Measurements from ENCODE around the gene KIF2C. TPM values are rescaled to one million over a fixed set of nuclear protein-coding genes. Genes with fewer than 3 reads are reported as not detected.

KIF2C gene
- total and polyA plus RNA-seq, 2 of the 4 experiments (the other 2 are of a cell fraction) = 31.6 to 45.0 TPM

DNA sequence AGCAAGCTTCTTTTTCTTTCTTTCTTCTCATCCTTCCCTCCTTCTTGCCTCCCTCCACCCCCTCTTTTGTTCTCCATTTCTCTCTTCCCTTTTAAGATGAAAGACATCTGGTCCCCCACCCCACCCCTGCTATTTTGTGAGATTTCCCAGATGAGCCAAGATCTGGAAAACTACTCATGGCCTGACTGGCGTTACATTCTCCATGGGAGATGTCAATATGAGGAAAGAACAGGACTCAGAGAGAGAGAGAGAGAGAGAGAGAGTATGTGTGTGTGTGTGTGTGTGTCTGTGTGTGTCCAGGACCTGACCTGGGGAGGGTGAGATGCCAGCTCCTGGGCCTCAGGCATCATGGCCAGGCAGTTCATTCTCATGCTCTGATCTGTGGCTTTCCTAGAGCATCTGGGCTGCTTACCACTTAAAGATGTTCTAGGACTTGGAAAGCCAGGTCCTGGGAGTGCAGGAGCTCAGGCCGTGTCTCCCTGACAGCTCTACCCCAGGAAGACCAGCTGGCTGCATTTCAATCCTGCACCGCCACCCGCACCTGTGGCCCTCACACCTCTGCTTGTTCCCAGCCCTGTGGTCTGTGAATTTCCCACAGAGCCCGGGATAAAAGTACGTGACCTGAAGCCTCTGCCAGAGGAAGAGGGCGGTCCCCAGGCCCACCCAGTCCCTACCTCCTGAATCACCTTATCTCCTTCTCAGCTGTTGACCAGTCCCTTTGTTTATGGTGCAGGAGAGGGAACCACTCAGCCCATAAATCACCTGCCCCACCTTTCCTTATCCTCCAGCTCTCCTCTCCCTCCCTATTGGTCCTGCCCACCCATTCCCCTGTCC is 51.5 kb downstream of the KIF2C start:
- dilution Hi-C loops (cut with HindIII; ENCODE audit: low sequenced_read_pairs, unreplicated experiment) = no loop called here
- Histone ChIP-seq H3K9me3 (ENCODE audit: control insufficient read depth, insufficient read depth, low read length) (no peaks in the 10 kb centered on the region), H3K9me1 (ENCODE audit: insufficient read depth, low read length) (no peaks in the 10 kb centered on the region), H3K36me3 (ENCODE audit: control insufficient read depth, insufficient read depth, low read length) (no peaks in the 10 kb centered on the region), H4K5ac (ENCODE audit: low read depth, low read length) (no peak overlapping the region), H3K4me2 (ENCODE audit: low read depth, low read length) (no peak overlapping the region), H3K23ac (ENCODE audit: low read depth, low read length) (no peak overlapping the region), H2BK15ac (ENCODE audit: low read depth, low read length) (no peak overlapping the region), H3K56ac (ENCODE audit: extremely low read depth, insufficient read depth, low read length) (no peak overlapping the region), H3K27ac (ENCODE audit: insufficient read depth, low read length) (no peak overlapping the region), H2AK5ac (ENCODE audit: low read depth, low read length) (no peak overlapping the region), H3K4me3 (ENCODE audit: insufficient read depth, low read depth, low read length) (no peak overlapping the region), H3K9ac (ENCODE audit: low read depth, low read length) (no peak overlapping the region), H4K20me1 (ENCODE audit: insufficient read depth, low read length) (no peaks in the 10 kb centered on the region), H3K27me3 (ENCODE audit: control insufficient read depth, insufficient read depth, low read length) (peaks cover 2% of the 10 kb centered on the region; the same call in 1 of the 2 replicates), H3K4ac (ENCODE audit: low read depth, low read length) (no peak overlapping the region), H4K8ac (ENCODE audit: low read depth in 2 of 2, low read length in 2 of 2) (no peak overlapping the region), H2BK120ac (ENCODE audit: low read depth, low read length) (no peak overlapping the region), H2BK5ac (ENCODE audit: low read depth, low read length, poor library complexity, severe bottlenecking) (no peak overlapping the region), H3K14ac (replicated peaks; ENCODE audit: low read depth, low read length) (no peak overlapping the region), H2AFZ (replicated peaks; ENCODE audit: low read length, poor library complexity) (no peak overlapping the region), H2BK20ac (ENCODE audit: low read depth, low read length) (no peak overlapping the region), H3K4me1 (ENCODE audit: control insufficient read depth, insufficient read depth, low read length) (peaks cover 3% of the 10 kb centered on the region; the same call in 1 of the 2 replicates), H3K79me1 (ENCODE audit: low read depth in 1 of 2, low read length in 2 of 2) (no peaks in the 10 kb centered on the region), H4K91ac (ENCODE audit: insufficient read depth, low read depth, low read length) (no peak overlapping the region), H2AK9ac (replicated peaks; ENCODE audit: low read depth, low read length, poor library complexity) (no peak overlapping the region), H3K18ac (ENCODE audit: low read depth, low read length) (no peak overlapping the region)
- ATAC-seq (ENCODE audit: low read depth) (no peak), DNase-seq (no peak)
- ChIA-PET CTCF (interaction anchor here (1.4 kb wide), 1 partner anchor 9 kb away, joined by 4 read pairs; the partner anchor contains the start of gene PLK3), POLR2A (ENCODE audit: unreplicated experiment) (no interaction called here)
- BruUV-seq (replicated peaks) = no TSS peak
- 33% methylated on average over 2 of the region's 7 CpGs; no CpG with 5 or more reads in 1 of the 2 experiments for WGBS, 2 experiments (ENCODE audit: extremely low coverage in 2 of 2, insufficient read length in 1 of 2)
- intact Hi-C loops (cut with micrococcal nuclease) = loop anchor here (5.0 kb wide), 1 partner anchor 221 kb away; the partner anchor contains the start of genes HECTD3 and UROD
- in situ Hi-C loops (cut with MboI; ENCODE audit: low sequenced_read_pairs) = no loop called here
- TF ChIP-seq, protein P1, sequence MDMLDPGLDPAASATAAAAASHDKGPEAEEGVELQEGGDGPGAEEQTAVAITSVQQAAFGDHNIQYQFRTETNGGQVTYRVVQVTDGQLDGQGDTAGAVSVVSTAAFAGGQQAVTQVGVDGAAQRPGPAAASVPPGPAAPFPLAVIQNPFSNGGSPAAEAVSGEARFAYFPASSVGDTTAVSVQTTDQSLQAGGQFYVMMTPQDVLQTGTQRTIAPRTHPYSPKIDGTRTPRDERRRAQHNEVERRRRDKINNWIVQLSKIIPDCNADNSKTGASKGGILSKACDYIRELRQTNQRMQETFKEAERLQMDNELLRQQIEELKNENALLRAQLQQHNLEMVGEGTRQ (IDR thresholded peaks at IDR 0.05; ENCODE audit: low read depth, low read length) = no peak
- TF ChIP-seq MXI1 (IDR thresholded peaks at IDR 0.05; ENCODE audit: borderline replicate concordance, low read depth, low read length) (no peak), CHD1 (IDR thresholded peaks at IDR 0.05; ENCODE audit: low read depth, low read length) (no peak), RAD21 (IDR thresholded peaks at IDR 0.05; ENCODE audit: low read length) (no peak), BHLHE40 (IDR thresholded peaks at IDR 0.05; ENCODE audit: low read depth, low read length) (no peak), FOS (IDR thresholded peaks at IDR 0.05; ENCODE audit: low read depth, low read length) (no peak), RFX5 (IDR thresholded peaks at IDR 0.05; ENCODE audit: low read depth, low read length) (no peak), SMC3 (IDR thresholded peaks at IDR 0.05; ENCODE audit: low read depth, low read length) (no peak), RCOR1 (IDR thresholded peaks at IDR 0.05; ENCODE audit: insufficient replicate concordance, low read length) (no peak)
- TF ChIP-seq, protein P2, sequence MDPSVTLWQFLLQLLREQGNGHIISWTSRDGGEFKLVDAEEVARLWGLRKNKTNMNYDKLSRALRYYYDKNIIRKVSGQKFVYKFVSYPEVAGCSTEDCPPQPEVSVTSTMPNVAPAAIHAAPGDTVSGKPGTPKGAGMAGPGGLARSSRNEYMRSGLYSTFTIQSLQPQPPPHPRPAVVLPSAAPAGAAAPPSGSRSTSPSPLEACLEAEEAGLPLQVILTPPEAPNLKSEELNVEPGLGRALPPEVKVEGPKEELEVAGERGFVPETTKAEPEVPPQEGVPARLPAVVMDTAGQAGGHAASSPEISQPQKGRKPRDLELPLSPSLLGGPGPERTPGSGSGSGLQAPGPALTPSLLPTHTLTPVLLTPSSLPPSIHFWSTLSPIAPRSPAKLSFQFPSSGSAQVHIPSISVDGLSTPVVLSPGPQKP (IDR thresholded peaks at IDR 0.05; ENCODE audit: borderline replicate concordance, low read depth, low read length) = no peak

Measured in IMR-90 (cell line).